ENCODE data around the gene P4HB. TPM values are rescaled to one million over a fixed set of nuclear protein-coding genes. Genes with fewer than 3 reads are reported as not detected.

P4HB gene
- total RNA-seq: 100 to 1,000 TPM; 319 to 347 TPM

GRCh38 chr17:81859906-81860755 lies at the start of gene P4HB:
Gene P4HB, minus strand, starts transcription at chr17:81860535. Its CDS starts 64 bp downstream, at chr17:81860471.
- H3K27me3 Mint-ChIP-seq: no peaks in the 10 kb centered on the region
- ATAC-seq (ENCODE audit: low read depth) (no peak), DNase-seq (peak; percentile 94)
- H3K4me1 Mint-ChIP-seq: peaks cover 29% of the 10 kb centered on the region
- POLR2A ChIA-PET: interaction anchor here (0.5 to 2.5 kb wide), 15 partner anchors 10 to 347 kb away, joined by 3 to 29 read pairs (median 4); partner anchors contain the start of genes ALYREF, ANAPC11, ARHGDIA and ARL16
- H3K9me3 Mint-ChIP-seq: no peaks in the 10 kb centered on the region
- peaks cover 25% of the 10 kb centered on the region for H3K36me3 Mint-ChIP-seq
- H3K4me3 Mint-ChIP-seq: peak within 1 kb of the TSS; percentile 93
- peak within 1 kb of the TSS; percentile 90 for H3K27ac Mint-ChIP-seq

GRCh38 chr17:81909231-81909630 lies 48.9 kb upstream of the P4HB start:
- peak overlapping the region; percentile 87 for H3K4me3 Mint-ChIP-seq
- ATAC-seq (ENCODE audit: low read depth): no peak
- POLR2A ChIA-PET: interaction anchor here (0.5 to 1.5 kb wide), 3 partner anchors 17 to 27 kb away, joined by 3 to 6 read pairs (median 5); partner anchors contain the start of gene ANAPC11

GRCh38 chr17:81908793-81909192 lies 48.5 kb upstream of the P4HB start:
- Mint-ChIP-seq H3K27ac (no peak overlapping the region), H3K9me3 (no peaks in the 10 kb centered on the region), H3K36me3 (peaks cover 5% of the 10 kb centered on the region), H3K4me1 (peaks cover 7% of the 10 kb centered on the region), H3K27me3 (no peaks in the 10 kb centered on the region), H3K4me3 (peak overlapping the region; percentile 87)
- ATAC-seq (ENCODE audit: low read depth) (no peak), DNase-seq (no peak)
- POLR2A ChIA-PET: interaction anchor here (0.5 kb wide), 1 partner anchor 26 kb away, joined by 3 read pairs; no protein-coding TSS in a partner anchor

More at GRCh38 chr17:81909231-81909630, 48.9 kb upstream of the P4HB start:
- H3K27ac Mint-ChIP-seq: no peak overlapping the region
- no peaks in the 10 kb centered on the region for H3K9me3 Mint-ChIP-seq
- no peaks in the 10 kb centered on the region for H3K27me3 Mint-ChIP-seq
- peaks cover 5% of the 10 kb centered on the region for H3K36me3 Mint-ChIP-seq
- peaks cover 7% of the 10 kb centered on the region for H3K4me1 Mint-ChIP-seq
- no peak for DNase-seq

GRCh38 chr17:81907219-81908145 lies 47.1 kb upstream of the P4HB start:
- DNase-seq (no peak), ATAC-seq (ENCODE audit: low read depth) (no peak)
- Mint-ChIP-seq H3K27ac (no peak overlapping the region), H3K27me3 (no peaks in the 10 kb centered on the region), H3K4me1 (peaks cover 7% of the 10 kb centered on the region), H3K4me3 (no peak overlapping the region), H3K9me3 (no peaks in the 10 kb centered on the region), H3K36me3 (no peaks in the 10 kb centered on the region)
- POLR2A ChIA-PET: interaction anchor here (0.5 kb wide), 1 partner anchor 27 kb away, joined by 4 read pairs; no protein-coding TSS in a partner anchor

GRCh38 chr17:81906476-81907218 lies 46.3 kb upstream of the P4HB start:
- Mint-ChIP-seq H3K27ac (no peak overlapping the region), H3K27me3 (peaks cover under 1% of the 10 kb centered on the region), H3K36me3 (no peaks in the 10 kb centered on the region), H3K4me3 (no peak overlapping the region), H3K4me1 (peaks cover 5% of the 10 kb centered on the region), H3K9me3 (no peaks in the 10 kb centered on the region)
- POLR2A ChIA-PET: interaction anchor here (0.6 kb wide), 1 partner anchor 59 kb away, joined by 3 read pairs; no protein-coding TSS in a partner anchor
- ATAC-seq (ENCODE audit: low read depth): no peak
- DNase-seq: no peak

DNA sequence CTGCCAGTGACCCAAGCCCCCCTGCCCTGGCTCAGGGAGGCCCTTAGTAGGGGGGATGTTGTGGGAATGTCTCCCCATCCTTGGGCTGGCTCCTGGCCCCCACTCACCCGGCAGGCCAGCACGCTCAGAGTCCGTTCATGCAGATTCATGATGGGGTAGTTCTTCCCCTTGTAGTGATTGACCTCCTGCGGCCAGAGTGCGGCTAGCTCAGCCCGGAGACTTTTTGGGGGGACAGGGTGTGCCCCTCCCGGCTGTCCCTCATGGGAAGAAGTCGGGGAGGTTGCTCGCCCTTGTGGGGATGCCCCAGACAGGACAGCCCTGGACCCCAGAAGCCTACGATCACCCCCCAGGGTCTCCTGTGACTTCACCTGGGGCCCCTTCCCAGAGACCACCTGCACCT lies 45.7 kb upstream of the P4HB start:
- no peak overlapping the region for H3K27ac Mint-ChIP-seq
- H3K36me3 Mint-ChIP-seq: peaks cover 3% of the 10 kb centered on the region
- H3K4me1 Mint-ChIP-seq: peaks cover 4% of the 10 kb centered on the region
- H3K27me3 Mint-ChIP-seq: peaks cover 7% of the 10 kb centered on the region
- POLR2A ChIA-PET: interaction anchor here (0.6 kb wide), 1 partner anchor 59 kb away, joined by 3 read pairs; no protein-coding TSS in a partner anchor
- DNase-seq (no peak), ATAC-seq (ENCODE audit: low read depth) (no peak)
- no peak overlapping the region for H3K4me3 Mint-ChIP-seq
- H3K9me3 Mint-ChIP-seq: no peaks in the 10 kb centered on the region

GRCh38 chr17:81905424-81905875 lies 45.1 kb upstream of the P4HB start:
- Mint-ChIP-seq H3K4me1 (peaks cover 6% of the 10 kb centered on the region), H3K27me3 (peaks cover 11% of the 10 kb centered on the region), H3K36me3 (peaks cover 7% of the 10 kb centered on the region), H3K9me3 (no peaks in the 10 kb centered on the region), H3K27ac (no peak overlapping the region), H3K4me3 (no peak overlapping the region)
- ATAC-seq (ENCODE audit: low read depth) (no peak), DNase-seq (no peak)
- POLR2A ChIA-PET: no interaction called here

DNA sequence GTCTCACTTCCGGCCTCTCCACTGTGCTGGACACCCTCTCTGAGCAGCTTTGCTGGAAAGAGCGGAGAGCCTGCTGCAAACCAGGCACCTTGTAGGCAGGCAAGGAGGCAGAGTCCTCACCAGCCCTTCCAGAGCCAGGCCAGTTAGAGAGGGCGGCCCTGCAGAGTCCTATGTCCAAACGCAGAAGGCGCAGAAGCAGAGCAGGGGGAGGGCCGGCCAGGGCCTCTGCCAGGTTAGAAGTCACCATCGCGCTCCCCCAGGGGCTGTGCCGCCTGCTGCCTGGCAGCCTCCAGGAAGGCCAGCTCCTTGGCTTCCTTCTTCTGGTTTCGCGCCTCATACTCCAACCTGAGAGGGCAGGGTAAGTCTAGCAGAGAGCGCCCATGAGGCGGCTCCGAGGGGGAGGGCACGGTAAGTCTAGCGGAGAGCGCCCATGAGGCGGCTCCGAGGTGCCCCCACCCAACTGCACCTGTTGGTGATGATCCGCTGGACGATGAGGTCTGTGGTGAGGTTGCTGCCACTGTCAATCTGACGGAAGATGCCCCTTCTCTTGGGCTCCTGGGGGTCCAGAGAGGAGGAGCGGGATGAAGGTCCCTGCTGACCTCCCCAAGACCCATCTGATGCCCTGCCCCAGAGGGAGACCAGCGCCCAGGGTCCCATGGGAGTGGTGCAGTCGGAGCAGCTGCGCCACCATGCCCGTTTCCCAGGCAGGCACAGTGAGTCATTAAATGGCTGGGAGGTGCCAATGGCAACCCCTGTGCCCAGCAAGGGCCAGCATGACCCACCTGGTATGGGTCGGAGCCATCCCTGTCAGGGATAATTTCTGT lies 44.5 kb upstream of the P4HB start:
- H3K27me3 Mint-ChIP-seq: peaks cover 11% of the 10 kb centered on the region

DNA sequence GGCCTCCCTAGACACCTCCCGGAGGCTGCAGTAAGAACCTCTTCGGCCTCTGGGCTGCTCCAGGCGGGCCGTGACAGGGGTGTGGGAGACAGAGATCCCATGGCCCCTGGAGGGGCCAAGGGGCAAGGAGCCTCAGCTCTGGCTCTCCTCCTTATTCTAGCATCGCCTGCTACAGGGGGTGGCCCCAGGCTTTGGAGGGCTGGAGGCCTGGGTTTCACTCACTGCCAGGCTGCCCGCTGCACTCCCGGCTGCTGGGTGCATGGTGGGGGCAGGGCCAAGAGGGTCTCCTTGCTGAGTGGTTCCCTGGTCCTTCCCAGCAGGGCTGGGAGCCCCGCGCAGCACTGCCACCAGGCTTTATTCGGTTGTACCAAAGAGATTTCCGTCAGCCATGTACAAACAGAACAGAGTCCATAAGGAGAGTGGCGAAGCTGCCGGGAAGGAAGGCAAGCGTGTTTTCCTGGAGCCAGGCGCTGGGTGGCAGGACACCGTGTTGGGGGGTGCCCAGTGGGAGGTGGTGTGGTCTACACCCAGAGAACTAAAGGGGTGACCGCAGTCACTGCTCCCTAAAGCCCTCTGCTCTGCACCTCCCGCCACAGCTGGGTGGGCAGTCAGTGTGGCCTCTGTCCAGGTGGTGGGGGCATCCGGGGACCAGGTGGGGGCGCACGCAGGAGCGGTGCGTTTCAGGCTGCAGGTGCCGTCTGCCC lies 43.7 kb upstream of the P4HB start:
- no peak for DNase-seq
- H3K4me1 Mint-ChIP-seq: peaks cover 2% of the 10 kb centered on the region
- peaks cover 9% of the 10 kb centered on the region for H3K36me3 Mint-ChIP-seq
- ATAC-seq (ENCODE audit: low read depth): no peak
- H3K4me3 Mint-ChIP-seq: no peak overlapping the region
- no peak overlapping the region for H3K27ac Mint-ChIP-seq
- peaks cover 11% of the 10 kb centered on the region for H3K27me3 Mint-ChIP-seq
- no peaks in the 10 kb centered on the region for H3K9me3 Mint-ChIP-seq
- POLR2A ChIA-PET: no interaction called here

More for the DNA sequence above, 44.5 kb upstream of the P4HB start:
- Mint-ChIP-seq H3K9me3 (no peaks in the 10 kb centered on the region), H3K36me3 (peaks cover 9% of the 10 kb centered on the region), H3K27ac (no peak overlapping the region), H3K4me1 (peaks cover 2% of the 10 kb centered on the region), H3K4me3 (no peak overlapping the region)
- POLR2A ChIA-PET: no interaction called here
- no peak for DNase-seq
- no peak for ATAC-seq (ENCODE audit: low read depth)

GRCh38 chr17:81903415-81903831 lies 43.1 kb upstream of the P4HB start:
- H3K27me3 Mint-ChIP-seq: peaks cover 11% of the 10 kb centered on the region

DNA sequence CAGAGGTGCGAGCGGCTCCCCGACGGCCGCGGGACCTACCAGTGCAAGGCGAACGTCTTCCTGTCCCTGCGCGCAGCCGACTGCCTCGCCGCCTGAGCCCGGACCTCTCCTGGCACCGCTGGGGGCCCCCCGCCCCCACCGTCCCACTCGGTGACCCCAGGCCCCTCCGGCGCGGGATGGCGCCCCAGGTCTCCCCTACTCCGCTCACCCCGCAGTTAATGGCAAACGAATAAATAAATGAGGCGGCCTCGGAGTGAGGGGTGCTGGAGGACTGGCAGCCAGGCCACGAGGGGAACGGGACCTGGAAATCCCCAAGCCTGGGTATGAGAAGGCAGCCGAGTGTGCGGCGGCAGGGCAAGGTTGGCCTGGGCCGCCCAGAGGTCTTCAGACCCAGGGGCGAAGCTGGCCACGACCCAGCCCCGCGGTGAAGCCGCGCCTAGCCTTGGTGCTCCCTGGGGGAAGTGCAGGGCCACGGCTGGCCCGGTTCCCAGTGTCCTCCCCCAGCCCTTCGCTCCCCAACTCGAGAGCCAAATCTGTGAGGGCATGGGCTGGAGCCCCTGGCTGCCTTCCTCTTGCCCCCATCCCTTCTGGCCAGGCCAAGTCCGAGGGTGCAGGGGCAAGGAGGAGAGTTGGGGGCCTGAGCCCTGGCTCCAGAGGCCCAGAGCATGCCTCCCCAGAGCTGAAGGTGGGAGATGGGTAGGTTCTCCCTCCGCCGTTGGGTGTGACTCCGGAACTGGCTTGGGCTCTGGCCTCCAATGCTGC lies 42.5 kb upstream of the P4HB start:
- no peak overlapping the region for H3K27ac Mint-ChIP-seq
- peaks cover 11% of the 10 kb centered on the region for H3K27me3 Mint-ChIP-seq
- POLR2A ChIA-PET: interaction anchor here (2.3 kb wide), 1 partner anchor 11 kb away, joined by 7 read pairs; the partner anchor contains the start of genes ALYREF and ANAPC11
- H3K36me3 Mint-ChIP-seq: peaks cover 9% of the 10 kb centered on the region
- H3K4me3 Mint-ChIP-seq: no peak overlapping the region
- ATAC-seq (ENCODE audit: low read depth) (peak; percentile 56), DNase-seq (no peak)
- no peaks in the 10 kb centered on the region for H3K9me3 Mint-ChIP-seq
- H3K4me1 Mint-ChIP-seq: peaks cover 2% of the 10 kb centered on the region

More at GRCh38 chr17:81903415-81903831, 43.1 kb upstream of the P4HB start:
- Mint-ChIP-seq H3K9me3 (no peaks in the 10 kb centered on the region), H3K36me3 (peaks cover 9% of the 10 kb centered on the region), H3K4me1 (peaks cover 2% of the 10 kb centered on the region), H3K4me3 (no peak overlapping the region), H3K27ac (no peak overlapping the region)
- ATAC-seq (ENCODE audit: low read depth) (no peak), DNase-seq (no peak)
- POLR2A ChIA-PET: no interaction called here

Data from activated naive CD8-positive, alpha-beta T cell treated with anti-CD3 and anti-CD28 coated beads, Interleukin-2, amount 10 ng/mL, durations not matched to agents 7 days and 5 days (primary cell).